Measurements from ENCODE around the gene SENP1. TPM values are rescaled to one million over a fixed set of nuclear protein-coding genes. Genes with fewer than 3 reads are reported as not detected.
A peak's percentile ranks its signal among the peaks of the same experiment; 100 is the strongest.

Gene SENP1
- total RNA-seq, 2 donors from 2014 or later: 12.1 to 14.4 TPM

- ATAC-seq: no peak
- intact Hi-C loops (cut with DNase I, micrococcal nuclease): no loop called here
- no peak for DNase-seq
Observed at GRCh38 chr12:48075832-48076231, 30.0 kb downstream of the SENP1 start.

DNA sequence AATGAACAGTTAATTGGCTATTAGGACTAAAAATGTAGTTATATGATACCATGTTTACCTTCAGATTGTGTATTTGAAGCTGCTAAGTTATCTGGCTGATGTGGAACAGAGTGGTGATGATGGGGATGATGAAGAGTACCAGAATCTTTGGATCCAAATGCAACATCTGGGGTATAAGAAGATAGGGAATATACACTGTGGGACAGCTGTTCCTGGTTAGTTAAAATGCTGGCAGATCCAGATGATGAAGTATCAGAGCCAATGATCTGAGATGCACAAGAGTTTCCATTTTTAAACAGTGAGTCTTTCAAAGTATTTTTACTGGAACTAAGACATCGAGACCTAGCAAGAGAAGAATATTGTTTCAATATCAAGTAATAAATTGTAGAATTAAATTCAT is 31.6 kb downstream of the SENP1 start:
- ATAC-seq: no peak
- intact Hi-C loops (cut with DNase I, micrococcal nuclease): no loop called here
- no peak for DNase-seq

DNA sequence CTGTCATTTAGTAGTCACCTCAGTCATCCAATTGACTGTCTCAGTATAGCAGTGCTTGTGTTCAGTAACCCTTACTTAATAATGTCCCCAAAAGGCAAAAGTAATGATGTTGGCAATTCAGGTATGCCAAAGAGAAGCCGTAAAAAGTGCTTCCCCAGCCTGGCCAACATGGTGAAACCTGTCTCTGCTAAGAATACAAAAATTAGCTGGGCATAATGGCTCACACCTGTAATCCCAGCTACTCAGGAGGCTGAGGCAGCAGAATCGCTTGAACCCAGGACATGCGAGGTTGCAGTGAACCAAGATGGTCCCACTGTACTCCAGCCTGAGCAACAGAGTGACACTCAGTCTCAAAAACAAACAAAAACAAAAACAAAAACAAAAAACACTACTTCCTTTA is 33.6 kb downstream of the SENP1 start:
- intact Hi-C loops (cut with DNase I, micrococcal nuclease): no loop called here
- DNase-seq: no peak
- no peak for ATAC-seq

- intact Hi-C loops (cut with DNase I, micrococcal nuclease): no loop called here
- no peak for ATAC-seq
- no peak for DNase-seq
Observed at GRCh38 chr12:48071808-48072207, 34.1 kb downstream of the SENP1 start.

- DNase-seq: no peak
- intact Hi-C loops (cut with DNase I, micrococcal nuclease): no loop called here
Observed at GRCh38 chr12:48070731-48071130, 35.1 kb downstream of the SENP1 start.

GRCh38 chr12:48070033-48070432 is 35.8 kb downstream of the SENP1 start:
- intact Hi-C loops (cut with DNase I, micrococcal nuclease): no loop called here
- DNase-seq: no peak
- no peak for ATAC-seq

More at GRCh38 chr12:48070731-48071130, 35.1 kb downstream of the SENP1 start:
- no peak for ATAC-seq

- DNase-seq: no peak
- intact Hi-C loops (cut with DNase I, micrococcal nuclease): no loop called here
- no peak for ATAC-seq
Observed at GRCh38 chr12:48069241-48069640, 36.6 kb downstream of the SENP1 start.

DNA sequence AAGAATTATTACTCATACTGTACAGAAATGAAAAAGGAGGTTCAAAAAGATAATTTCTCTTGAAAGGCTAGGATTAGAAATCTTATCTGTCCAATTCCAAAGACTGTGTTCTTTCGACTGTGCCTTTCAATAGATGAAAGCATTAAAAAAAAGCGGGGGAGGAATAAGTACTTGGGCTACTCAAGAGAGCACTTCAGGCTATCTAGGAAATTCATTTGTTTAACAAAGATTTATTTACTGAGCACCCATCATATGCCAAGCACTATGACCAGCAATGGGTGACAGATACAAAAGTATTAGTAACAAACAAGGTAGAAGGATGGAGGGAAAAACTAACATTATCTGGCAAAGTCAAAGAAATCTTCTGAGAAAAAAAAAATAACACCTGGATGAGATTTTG is 37.4 kb downstream of the SENP1 start:
- ATAC-seq: no peak
- intact Hi-C loops (cut with DNase I, micrococcal nuclease): no loop called here
- no peak for DNase-seq

DNA sequence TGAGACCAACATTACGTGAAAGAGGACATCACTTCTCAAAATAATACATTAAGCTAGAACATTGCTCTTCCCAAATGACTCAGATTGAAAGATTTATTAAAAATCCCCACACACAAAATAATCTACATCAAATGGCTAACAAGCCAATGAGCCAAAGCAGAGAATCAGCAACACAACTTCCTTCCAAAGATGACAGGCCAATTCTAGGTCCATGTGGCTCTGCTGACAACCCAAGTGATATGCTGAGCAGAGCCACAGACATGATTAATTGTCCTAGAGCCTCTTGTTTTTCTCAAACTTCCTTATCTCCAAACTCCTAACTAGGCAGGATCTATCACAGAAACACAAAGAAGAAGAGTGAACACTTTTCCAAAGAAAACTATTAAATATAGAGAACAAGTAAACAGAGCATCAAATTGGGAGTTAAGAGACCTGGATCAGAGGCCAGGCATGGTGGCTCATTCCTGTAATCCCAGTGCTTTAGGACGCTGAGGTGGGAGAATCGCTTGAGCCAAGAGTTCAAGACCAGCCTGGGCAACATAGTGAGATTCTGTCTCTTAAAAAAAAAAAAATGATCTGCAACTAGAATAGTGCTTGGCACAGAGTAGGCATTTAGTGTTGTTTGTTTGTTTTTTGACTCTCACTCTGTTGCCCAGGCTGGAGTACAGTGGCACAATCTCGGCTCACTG is 38.5 kb downstream of the SENP1 start:
- ATAC-seq (no peak), DNase-seq (no peak)
- intact Hi-C loops (cut with DNase I, micrococcal nuclease): no loop called here

DNA sequence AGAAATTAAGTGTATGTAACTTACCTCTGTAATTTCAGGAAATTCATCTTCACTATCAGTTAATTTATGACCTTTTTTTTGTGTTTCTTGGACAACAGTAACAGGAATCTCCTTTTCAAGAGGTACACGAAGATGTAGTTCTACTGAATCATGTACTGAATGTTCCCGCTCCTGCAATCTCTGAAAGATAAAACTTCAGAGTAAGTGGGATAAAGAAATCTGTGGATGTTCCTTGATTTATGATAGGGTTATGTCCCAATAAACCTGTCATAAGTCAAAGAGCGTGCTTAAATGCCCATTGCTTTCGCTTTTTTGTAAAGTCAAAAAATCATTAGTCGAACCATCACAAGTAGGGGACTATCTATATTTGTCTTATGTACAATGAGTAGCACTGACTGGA is 40.8 kb downstream of the SENP1 start:
- intact Hi-C loops (cut with DNase I, micrococcal nuclease): no loop called here
- ATAC-seq: no peak
- no peak for DNase-seq

- ATAC-seq (no peak), DNase-seq (no peak)
- intact Hi-C loops (cut with DNase I, micrococcal nuclease): no loop called here
Observed at GRCh38 chr12:48063530-48063929, 42.3 kb downstream of the SENP1 start.

- intact Hi-C loops (cut with DNase I, micrococcal nuclease): no loop called here
- ATAC-seq: peak; percentile 78
- no peak for DNase-seq
Observed at GRCh38 chr12:48061938-48062719, 43.8 kb downstream of the SENP1 start.

DNA sequence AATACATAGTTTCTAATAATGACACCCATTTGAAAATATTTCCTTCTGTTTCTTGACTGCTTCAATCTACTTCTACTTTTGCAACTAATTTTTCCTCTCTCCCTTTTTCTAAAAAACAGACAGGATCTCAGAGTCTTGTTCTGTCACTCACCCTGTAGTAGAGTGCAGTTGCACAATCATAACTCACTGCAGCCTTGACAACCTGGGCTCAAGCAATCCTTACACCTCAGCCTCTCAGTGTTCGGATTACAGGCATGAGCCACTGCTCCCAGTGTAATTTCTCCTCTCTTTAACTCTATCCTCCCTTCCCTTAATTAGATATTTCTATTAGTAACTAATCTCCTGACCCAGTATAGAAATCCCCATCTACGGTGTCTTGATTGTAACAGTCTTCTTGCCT is 45.4 kb downstream of the SENP1 start:
- intact Hi-C loops (cut with DNase I, micrococcal nuclease): no loop called here
- no peak for DNase-seq
- ATAC-seq: no peak

GRCh38 chr12:48058771-48059170 is 47.1 kb downstream of the SENP1 start:
- DNase-seq (no peak), ATAC-seq (no peak)
- intact Hi-C loops (cut with DNase I, micrococcal nuclease): no loop called here

DNA sequence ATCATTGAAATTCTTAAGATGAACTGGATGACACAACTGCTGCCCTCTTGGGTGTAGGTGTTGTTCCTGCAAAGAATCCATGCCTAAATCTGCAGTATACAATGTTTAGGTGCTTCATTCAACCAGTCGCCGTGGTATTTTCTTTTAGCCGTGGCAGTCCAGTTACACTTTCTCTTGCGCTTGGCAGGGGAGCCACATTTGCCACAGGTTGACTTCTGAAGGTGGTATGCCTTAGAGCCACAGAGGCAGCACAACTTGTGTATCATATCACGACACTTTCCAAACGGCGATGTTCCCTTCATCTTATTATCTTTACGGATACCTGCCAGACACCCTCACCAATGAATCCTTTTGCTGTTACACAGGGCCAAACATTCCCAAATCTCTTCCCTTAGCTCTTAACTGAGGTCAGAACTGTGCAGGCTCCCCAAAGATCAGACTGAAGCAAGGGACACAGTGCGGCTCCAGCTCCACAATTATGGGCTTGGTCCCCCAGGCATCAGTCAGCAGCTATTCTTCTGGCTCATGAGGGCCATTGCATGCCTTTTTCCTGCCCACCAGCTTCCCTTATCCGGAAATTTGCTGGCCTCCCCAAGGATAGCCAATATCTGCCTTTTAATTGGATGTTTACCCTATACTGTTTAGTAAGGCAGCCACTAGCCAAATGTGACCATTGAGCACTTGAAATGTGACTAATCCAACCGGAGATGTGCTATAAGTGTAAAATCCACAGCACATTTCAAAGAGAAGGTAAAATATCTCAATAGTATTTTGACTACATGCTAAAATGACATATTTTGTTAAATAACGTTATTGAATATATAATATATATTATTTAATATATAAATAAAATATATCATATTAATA is 50.7 kb downstream of the SENP1 start:
- DNase-seq: no peak
- intact Hi-C loops (cut with DNase I, micrococcal nuclease): no loop called here
- no peak for ATAC-seq

- DNase-seq (no peak), ATAC-seq (no peak)
- intact Hi-C loops (cut with DNase I, micrococcal nuclease): no loop called here
Observed at GRCh38 chr12:48053883-48054282, 52.0 kb downstream of the SENP1 start.

DNA sequence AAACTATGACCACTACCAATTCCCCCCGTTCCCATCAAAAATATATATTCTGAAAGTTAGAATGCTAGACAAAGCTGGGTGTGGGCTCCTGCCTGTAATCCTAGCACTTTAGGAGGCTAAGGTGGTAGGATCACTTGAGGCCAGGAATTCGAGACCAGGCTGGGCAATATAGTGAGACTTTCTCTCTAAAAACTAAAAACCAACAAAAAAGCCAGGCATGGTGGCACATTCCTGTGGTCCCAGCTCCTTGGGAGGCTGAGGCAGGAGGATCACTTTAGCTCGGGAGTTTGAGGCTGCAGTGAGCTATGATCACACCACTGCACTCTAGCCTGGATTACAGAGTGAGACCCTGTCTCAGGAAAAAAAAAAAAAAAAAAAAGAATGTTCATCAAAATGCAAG is 52.8 kb downstream of the SENP1 start:
- intact Hi-C loops (cut with DNase I, micrococcal nuclease): no loop called here
- DNase-seq: no peak
- no peak for ATAC-seq

GRCh38 chr12:48051681-48052080 is 54.2 kb downstream of the SENP1 start:
- intact Hi-C loops (cut with DNase I, micrococcal nuclease): no loop called here
- ATAC-seq (no peak), DNase-seq (no peak)

DNA sequence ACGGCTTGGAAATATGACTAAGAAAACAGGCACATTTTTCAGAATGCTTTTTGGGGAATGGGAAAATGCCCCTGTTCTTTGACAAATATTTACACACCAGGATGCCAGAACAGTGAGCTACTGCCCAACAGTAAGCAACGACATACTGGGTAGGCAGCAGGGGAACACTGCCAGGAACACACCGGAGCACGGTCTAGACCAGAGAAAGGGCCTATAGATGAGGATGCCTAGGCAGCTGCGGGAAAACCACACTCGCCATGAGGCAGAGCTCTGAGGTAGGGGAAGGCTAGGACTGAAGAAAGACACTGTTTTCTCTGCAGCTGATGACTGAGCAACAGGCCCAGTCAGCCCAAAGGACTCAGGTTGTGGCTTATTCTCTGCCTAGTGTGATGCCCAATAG is 55.7 kb downstream of the SENP1 start:
- ATAC-seq (no peak), DNase-seq (no peak)
- intact Hi-C loops (cut with DNase I, micrococcal nuclease): no loop called here

Measured in left colon (tissue), 2 donors.